Mesenchymal stem cell (in vitro differentiated cells and primary cell): ENCODE results near the gene SEMA5B.

Experiments
- DNase-seq: peaks from one replicate; pipeline ENCODE4 v3.0.0-alpha.2; 2013
- H2AFZ ChIP-seq: one replicate; pipeline ENCODE4 v1.6.1; 2013; ENCODE audit warnings: low read depth, mild to moderate bottlenecking, control low read depth, inconsistent platforms, low read length, moderate library complexity
- H2AK5ac ChIP-seq: 2 replicates; pipeline ENCODE4 v1.6.1; 2013; ENCODE audit warnings: low read length, moderate library complexity, mild to moderate bottlenecking, inconsistent platforms; ENCODE audit not compliant: severe bottlenecking
- H2BK120ac ChIP-seq: one replicate; pipeline ENCODE4 v1.6.1; 2013; ENCODE audit warnings: low read depth, mild to moderate bottlenecking, inconsistent platforms, low read length, moderate library complexity
- H2BK12ac ChIP-seq, 2 experiments: one replicate each; pipeline ENCODE4 v1.6.1; 2013; ENCODE audit warnings: inconsistent platforms in 2 of 2, low read length in 2 of 2, mild to moderate bottlenecking in 2 of 2, moderate library complexity in 2 of 2, control low read depth in 1 of 2
- H2BK15ac ChIP-seq: one replicate; pipeline ENCODE4 v1.6.1; 2013; ENCODE audit warnings: mild to moderate bottlenecking, low read depth, inconsistent platforms; ENCODE audit not compliant: poor library complexity, severe bottlenecking
- H2BK5ac ChIP-seq: 2 replicates; pipeline ENCODE4 v1.6.1; 2013; ENCODE audit warnings: low read depth, mild to moderate bottlenecking, low read length, control low read depth, inconsistent platforms; ENCODE audit not compliant: poor library complexity, severe bottlenecking
- H3K14ac ChIP-seq, 2 experiments: one replicate each; pipeline ENCODE4 v1.6.1; 2013; ENCODE audit warnings: inconsistent platforms in 2 of 2, low read length in 2 of 2, control low read depth in 1 of 2, mild to moderate bottlenecking in 1 of 2, moderate library complexity in 1 of 2
- H3K18ac ChIP-seq, 2 experiments: one replicate each; pipeline ENCODE4 v1.6.1; 2013; ENCODE audit warnings: inconsistent platforms in 2 of 2, low read length in 2 of 2, control low read depth in 1 of 2, low read depth in 1 of 2, mild to moderate bottlenecking in 1 of 2
- H3K23ac ChIP-seq, 2 experiments: one replicate each; pipeline ENCODE4 v1.6.1; 2013; ENCODE audit warnings: inconsistent platforms in 2 of 2, low read length in 2 of 2, mild to moderate bottlenecking in 2 of 2, moderate library complexity in 2 of 2, control low read depth in 1 of 2
- H3K27ac ChIP-seq: 2 replicates; pipeline ENCODE4 v1.5.1; 2013; ENCODE audit warnings: mild to moderate bottlenecking, moderate library complexity, low read length, control low read depth, inconsistent platforms; ENCODE audit not compliant: poor library complexity, severe bottlenecking
- H3K27me3 ChIP-seq, 2 experiments: 2 replicates each; pipeline versions ENCODE4 v1.6.1 to v1.7.0; 2013; ENCODE audit warnings: low read length in 2 of 2, mild to moderate bottlenecking in 2 of 2, moderate library complexity in 2 of 2, control low read depth in 1 of 2, inconsistent platforms in 1 of 2; ENCODE audit not compliant: control insufficient read depth in 1 of 2, insufficient read depth in 1 of 2
- H3K36me3 ChIP-seq, 2 experiments: 2 replicates each; pipeline versions ENCODE4 v1.6.1 to v1.7.0; 2013; ENCODE audit warnings: low read length in 2 of 2, control low read depth in 1 of 2, inconsistent platforms in 1 of 2, low read depth in 1 of 2, mild to moderate bottlenecking in 1 of 2; ENCODE audit not compliant: insufficient read depth in 2 of 2, control insufficient read depth in 1 of 2
- H3K4ac ChIP-seq, 2 experiments: one replicate each; pipeline ENCODE4 v1.6.1; 2013; ENCODE audit warnings: inconsistent platforms in 2 of 2, low read length in 2 of 2, mild to moderate bottlenecking in 2 of 2, moderate library complexity in 2 of 2, control low read depth in 1 of 2, low read depth in 1 of 2
- H3K4me1 ChIP-seq: 2 replicates; pipeline ENCODE4 v1.6.1; 2013; ENCODE audit warnings: low read depth, low read length, control low read depth; ENCODE audit not compliant: control insufficient read depth, insufficient read depth
- H3K4me2 ChIP-seq: 2 replicates; pipeline ENCODE4 v1.6.1; 2013; ENCODE audit warnings: low read length, mild to moderate bottlenecking, inconsistent platforms; ENCODE audit not compliant: poor library complexity, severe bottlenecking
- H3K4me3 ChIP-seq, 2 experiments: 2 replicates each; pipeline versions ENCODE4 v1.5.1 to v1.7.0; 2013; ENCODE audit warnings: low read length in 2 of 2, mild to moderate bottlenecking in 2 of 2, control low read depth in 1 of 2, low read depth in 1 of 2; ENCODE audit not compliant: insufficient read depth in 1 of 2
- H3K79me1 ChIP-seq: replicated peaks from 2 replicates; pipeline ENCODE4 v1.6.1; 2013; ENCODE audit warnings: mild to moderate bottlenecking, control low read depth, low read length, inconsistent platforms; ENCODE audit not compliant: poor library complexity, severe bottlenecking
- H3K9ac ChIP-seq: 2 replicates; pipeline ENCODE4 v1.7.0; 2013; ENCODE audit warnings: mild to moderate bottlenecking, low read length, moderate library complexity
- H3K9me3 ChIP-seq: 2 replicates; pipeline ENCODE4 v1.7.0; 2013; ENCODE audit warnings: mild to moderate bottlenecking, low read length; ENCODE audit not compliant: control insufficient read depth
- H4K8ac ChIP-seq: one replicate; pipeline ENCODE4 v1.6.1; 2013; ENCODE audit warnings: inconsistent platforms, mild to moderate bottlenecking, low read length, moderate library complexity
- H4K91ac ChIP-seq: one replicate; pipeline ENCODE4 v1.6.1; 2013; ENCODE audit warnings: mild to moderate bottlenecking, low read length, inconsistent platforms
- WGBS: methylation state at CpG from one replicate; pipeline ENCODE4 v1.1.7; 2013; ENCODE audit warnings: mixed read lengths; 5-methylcytosine and 5-hydroxymethylcytosine counted together

Gene SEMA5B

GRCh38 chr3:122962149-122962548 is 65.4 kb downstream of the SEMA5B start:
- WGBS, result 61% methylated on average over 6 of the region's 9 CpGs
- Histone ChIP-seq H3K27ac (no peak overlapping the region), H3K18ac (no peak overlapping the region)

GRCh38 chr3:122961146-122961545 is 66.4 kb downstream of the SEMA5B start:
- WGBS, result 91% methylated on average over 4 of the region's 4 CpGs
- no peaks in the 10 kb centered on the region for H3K79me1 ChIP-seq
- peaks cover 11% of the 10 kb centered on the region for H3K4me1 ChIP-seq
- H3K27ac ChIP-seq, result no peak overlapping the region
- no peak overlapping the region for H4K8ac ChIP-seq
- H3K9ac ChIP-seq, result no peak overlapping the region
- no peak overlapping the region for H2BK120ac ChIP-seq
- peaks cover 76 to 80% of the 10 kb centered on the region in 2 experiments for H3K27me3 ChIP-seq
- H4K91ac ChIP-seq, result no peak overlapping the region
- H3K4ac ChIP-seq, result no peak overlapping the region
- no peak overlapping the region for H2BK12ac ChIP-seq
- H2AFZ ChIP-seq, result no peak overlapping the region
- H3K18ac ChIP-seq, result no peak overlapping the region
- H2BK15ac ChIP-seq, result no peak overlapping the region
- no peak for DNase-seq
- no peak overlapping the region for H2BK5ac ChIP-seq
- peak overlapping the region in 1 of 2 experiments; percentile 25 for H3K23ac ChIP-seq
- no peaks in the 10 kb centered on the region for H3K9me3 ChIP-seq
- H2AK5ac ChIP-seq, result no peak overlapping the region
- no peak overlapping the region for H3K4me2 ChIP-seq
- no peak overlapping the region for H3K4me3 ChIP-seq
- H3K36me3 ChIP-seq, result no peaks in the 10 kb centered on the region
- H3K14ac ChIP-seq, result no peak overlapping the region

More at GRCh38 chr3:122962149-122962548, 65.4 kb downstream of the SEMA5B start:
- Histone ChIP-seq H2BK5ac (no peak overlapping the region), H2BK15ac (no peak overlapping the region), H3K4me2 (no peak overlapping the region), H4K91ac (no peak overlapping the region), H4K8ac (no peak overlapping the region), H3K79me1 (no peaks in the 10 kb centered on the region), H3K9me3 (no peaks in the 10 kb centered on the region), H3K9ac (no peak overlapping the region), H3K27me3 (peaks cover 67 to 71% of the 10 kb centered on the region in 2 experiments), H2AFZ (no peak overlapping the region), H3K14ac (no peak overlapping the region), H2AK5ac (no peak overlapping the region), H3K4me1 (peaks cover 10% of the 10 kb centered on the region), H3K23ac (no peak overlapping the region), H3K36me3 (no peaks in the 10 kb centered on the region), H2BK120ac (no peak overlapping the region), H2BK12ac (no peak overlapping the region), H3K4me3 (no peak overlapping the region), H3K4ac (no peak overlapping the region)
- no peak for DNase-seq

- Histone ChIP-seq H3K9me3 (no peaks in the 10 kb centered on the region), H3K4me1 (peaks cover 11% of the 10 kb centered on the region), H3K23ac (no peak overlapping the region), H3K18ac (no peak overlapping the region), H2BK12ac (no peak overlapping the region), H4K91ac (no peak overlapping the region), H3K4me3 (no peak overlapping the region), H2AK5ac (no peak overlapping the region), H2BK5ac (no peak overlapping the region), H3K79me1 (no peaks in the 10 kb centered on the region), H2BK15ac (no peak overlapping the region), H3K4ac (no peak overlapping the region), H3K14ac (no peak overlapping the region), H3K36me3 (no peaks in the 10 kb centered on the region), H2AFZ (no peak overlapping the region), H3K4me2 (no peak overlapping the region), H2BK120ac (no peak overlapping the region), H3K9ac (no peak overlapping the region), H3K27me3 (peaks cover 75 to 80% of the 10 kb centered on the region in 2 experiments), H3K27ac (no peak overlapping the region), H4K8ac (no peak overlapping the region)
- WGBS, result 91% methylated on average over 3 of the region's 4 CpGs
- DNase-seq, result no peak
Measured at GRCh38 chr3:122960652-122961051, 66.9 kb downstream of the SEMA5B start.

- peaks cover 11% of the 10 kb centered on the region for H3K4me1 ChIP-seq
- no peak overlapping the region for H2AFZ ChIP-seq
- H2AK5ac ChIP-seq, result no peak overlapping the region
- no peaks in the 10 kb centered on the region for H3K36me3 ChIP-seq
- no peak overlapping the region for H3K4me2 ChIP-seq
- H2BK15ac ChIP-seq, result no peak overlapping the region
- H4K91ac ChIP-seq, result no peak overlapping the region
- H3K14ac ChIP-seq, result no peak overlapping the region
- no peak overlapping the region for H2BK12ac ChIP-seq
- no peak overlapping the region for H2BK120ac ChIP-seq
- H3K4ac ChIP-seq, result no peak overlapping the region
- no peak overlapping the region for H2BK5ac ChIP-seq
- H3K27me3 ChIP-seq, result peaks cover 62 to 74% of the 10 kb centered on the region in 2 experiments
- no peak overlapping the region for H3K18ac ChIP-seq
- WGBS, result 63% methylated on average over 4 of the region's 5 CpGs
- no peak overlapping the region for H3K23ac ChIP-seq
- no peak for DNase-seq
- H3K9me3 ChIP-seq, result no peaks in the 10 kb centered on the region
- H3K4me3 ChIP-seq, result no peak overlapping the region
- no peak overlapping the region for H3K9ac ChIP-seq
- no peak overlapping the region for H4K8ac ChIP-seq
- no peaks in the 10 kb centered on the region for H3K79me1 ChIP-seq
- no peak overlapping the region for H3K27ac ChIP-seq
Measured at GRCh38 chr3:122959339-122959738, 68.2 kb downstream of the SEMA5B start.
